Aorta (tissue), 5 donors: Measurements from ENCODE around the gene NEO1. TPM values are rescaled to one million over a fixed set of nuclear protein-coding genes. Genes with fewer than 3 reads are reported as not detected.

Experiments used
- ATAC-seq: fragments of 200-7000 bp; cut with Tn5 transposase; one replicate; pipeline ENCODE4 v1.9.1; 2022; ENCODE audit warnings: moderate library complexity; ENCODE audit not compliant: low FRiP score
- DNase-seq, 2 donors: peaks; one replicate each; pipeline ENCODE4 v3.0.0-alpha.2; 2020
- H3K27ac ChIP-seq, 2 donors: one replicate each; pipeline ENCODE4 v1.5.1; 2013; ENCODE audit warnings: low read length in 2 of 2, mild to moderate bottlenecking in 2 of 2, moderate library complexity in 2 of 2, control low read depth in 1 of 2, inconsistent platforms in 1 of 2, low read depth in 1 of 2
- H3K27me3 ChIP-seq, 2 donors: one replicate each; pipeline ENCODE4 v1.6.1; 2013; ENCODE audit warnings: control low read depth in 1 of 2, low read length in 1 of 2, mild to moderate bottlenecking in 1 of 2, moderate library complexity in 1 of 2; ENCODE audit not compliant: insufficient read depth in 2 of 2, control insufficient read depth in 1 of 2
- H3K36me3 ChIP-seq, 2 donors: one replicate each; pipeline ENCODE4 v1.6.1; 2013; ENCODE audit warnings: control low read depth in 1 of 2, low read length in 1 of 2, mild to moderate bottlenecking in 1 of 2; ENCODE audit not compliant: insufficient read depth in 2 of 2, control insufficient read depth in 1 of 2
- H3K4me1 ChIP-seq, 2 donors: one replicate each; pipeline ENCODE4 v1.6.1; 2013; ENCODE audit warnings: low read length in 2 of 2, control low read depth in 1 of 2, mild to moderate bottlenecking in 1 of 2, moderate library complexity in 1 of 2; ENCODE audit not compliant: insufficient read depth in 2 of 2, control insufficient read depth in 1 of 2
- H3K4me3 ChIP-seq, 2 donors: one replicate each; pipeline ENCODE4 v1.5.1; 2013; ENCODE audit warnings: low read length in 2 of 2, control low read depth in 1 of 2, mild to moderate bottlenecking in 1 of 2
- H3K9me3 ChIP-seq: one replicate; pipeline ENCODE4 v1.6.1; 2013; ENCODE audit warnings: mild to moderate bottlenecking, low read length; ENCODE audit not compliant: control insufficient read depth
- WGBS, 2 donors: extraction: QIAGEN DNeasy Blood & Tissue Kit; methylation state at CpG; one replicate each; pipeline ENCODE4 v1.1.7; 2013; 5-methylcytosine and 5-hydroxymethylcytosine counted together
- intact Hi-C, 2 donors: fragments of 100-400 bp; cut with DNase I; formaldehyde crosslinking; loops; one replicate each; pipeline versions ENCODE4 v1.14.2 to v1.15.0; 2022
- polyA plus RNA-seq, 2 donors: library from polyadenylated mRNA; stranded (reverse); fragments of 200-250 nt; gene quantifications; one replicate each; pipeline ENCODE4 v1.2.3, GENCODE V29; 2013
- total RNA-seq, 2 donors: library from RNA; stranded (reverse); fragmentation: NEBNext Ultra II Directional; extraction: Animal tissue kit (Norgen Biotek cat#: 25700); gene quantifications; one replicate each; pipeline ENCODE4 v1.2.1, GENCODE V29; 2021
- donor health status: healthy with polysubstance abuse.
- donor health status: Bipolar disorder and iron deficiency.
- donor health status: DM: no; HTN: no; CAD: no.
- donor health status: DM: no; HTN: no; CAD: no.
- donor health status: DM: yes; HTN: yes; CAD: no.

NEO1 gene
- total and polyA plus RNA-seq, 4 donors: 11.3 to 46.7 (median 24.7) TPM

DNA sequence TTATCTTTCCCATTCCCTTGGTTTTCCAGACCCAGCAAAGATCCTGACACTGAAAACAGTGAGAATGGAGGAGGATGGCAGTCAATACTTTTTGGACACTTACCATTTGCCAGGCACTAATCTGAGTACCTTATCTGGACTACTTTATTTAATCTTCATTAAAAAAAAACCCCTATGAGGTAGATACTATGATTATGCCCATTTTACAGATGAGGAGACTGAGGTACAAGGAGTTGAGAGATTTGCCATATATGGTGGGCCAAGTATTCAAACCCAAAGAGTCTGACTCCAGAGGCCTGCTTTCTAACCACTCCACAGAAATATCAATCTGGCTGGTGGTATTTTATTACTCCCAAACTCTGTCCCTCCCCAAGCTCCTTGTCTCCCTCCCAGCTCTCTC is 296.9 kb downstream of the NEO1 start:
- Histone ChIP-seq H3K36me3 (no peaks in the 10 kb centered on the region), H3K27me3 (no peaks in the 10 kb centered on the region), H3K27ac (no peak overlapping the region), H3K9me3 (no peaks in the 10 kb centered on the region), H3K4me3 (no peak overlapping the region), H3K4me1 (no peaks in the 10 kb centered on the region)
- ATAC-seq: no peak
- intact Hi-C loops: no loop called here
- no peak for DNase-seq

DNA sequence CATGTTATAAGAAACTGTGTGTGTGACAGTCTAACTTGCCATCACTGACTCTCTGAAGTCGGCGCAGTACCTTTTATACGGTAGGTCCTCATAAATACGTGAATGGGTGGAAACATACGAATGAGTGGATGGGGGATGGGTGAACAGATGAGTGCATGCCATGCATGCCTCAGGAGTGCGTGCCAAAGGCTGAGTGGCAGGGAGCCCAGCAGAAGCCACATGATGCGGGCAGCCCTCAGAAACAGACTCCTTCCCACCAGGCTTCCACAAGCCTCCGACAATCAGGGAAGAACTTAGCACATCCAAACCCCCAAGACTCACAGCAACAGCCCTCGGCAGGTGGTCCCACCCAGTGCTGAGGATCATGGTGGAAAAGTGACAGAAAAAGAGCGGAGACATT is 299.8 kb downstream of the NEO1 start:
- DNase-seq (no peak), ATAC-seq (no peak)
- H3K4me3 ChIP-seq: no peak overlapping the region
- no peaks in the 10 kb centered on the region for H3K9me3 ChIP-seq
- intact Hi-C loops: no loop called here
- 46 to 51% methylated on average over 10 of the region's 10 CpGs for WGBS, 2 donors
- no peak overlapping the region for H3K27ac ChIP-seq
- H3K36me3 ChIP-seq: no peaks in the 10 kb centered on the region
- H3K27me3 ChIP-seq: no peaks in the 10 kb centered on the region
- H3K4me1 ChIP-seq: no peaks in the 10 kb centered on the region

DNA sequence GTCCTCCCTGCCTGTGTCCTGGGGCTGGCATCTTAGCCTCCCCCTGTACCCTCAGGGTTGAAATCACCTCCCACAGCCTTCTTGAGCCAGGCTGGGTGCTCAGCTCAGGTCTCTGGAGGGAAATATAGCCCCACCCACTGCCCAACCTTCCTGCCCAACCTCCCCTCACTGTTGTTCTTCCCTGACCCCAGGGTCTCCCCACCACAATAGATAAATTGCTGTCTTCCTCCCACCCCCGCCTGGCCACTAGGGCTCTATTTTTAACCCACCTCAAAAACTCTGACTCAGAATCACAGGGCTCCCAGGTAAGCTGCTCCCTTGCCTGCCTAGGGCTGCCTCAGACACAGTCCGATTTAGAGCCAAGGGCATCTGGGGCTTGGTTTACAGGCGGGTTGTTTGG is 301.5 kb downstream of the NEO1 start:
- DNase-seq: no peak
- Histone ChIP-seq H3K36me3 (no peaks in the 10 kb centered on the region), H3K4me1 (no peaks in the 10 kb centered on the region), H3K9me3 (no peaks in the 10 kb centered on the region), H3K27ac (no peak overlapping the region), H3K4me3 (no peak overlapping the region), H3K27me3 (no peaks in the 10 kb centered on the region)
- WGBS, 2 donors: 52 to 53% methylated on average over 3 of the region's 3 CpGs
- ATAC-seq: no peak
- intact Hi-C loops: no loop called here

DNA sequence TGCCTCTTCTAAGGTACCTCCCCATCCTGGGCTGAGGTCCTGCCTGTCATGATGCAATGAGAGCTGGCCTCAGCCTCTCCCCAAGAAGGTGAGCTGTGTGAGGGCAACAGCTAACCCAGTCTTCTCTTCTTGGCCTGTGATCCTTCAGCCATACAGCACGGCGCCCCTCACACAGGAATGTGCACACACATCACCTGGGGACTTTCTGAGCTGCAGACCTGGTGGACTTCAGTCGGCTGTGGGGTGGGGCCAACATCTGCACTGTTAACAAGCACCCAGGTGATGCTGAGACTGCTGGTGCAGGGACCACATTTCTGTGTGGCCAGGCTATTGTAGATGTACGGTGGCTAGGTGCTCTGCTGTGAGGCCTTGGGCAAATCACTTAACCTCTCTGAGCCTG is 302.0 kb downstream of the NEO1 start:
- H3K27ac ChIP-seq: no peak overlapping the region
- DNase-seq (no peak), ATAC-seq (no peak)
- H3K9me3 ChIP-seq: no peaks in the 10 kb centered on the region
- H3K27me3 ChIP-seq: no peaks in the 10 kb centered on the region
- H3K4me3 ChIP-seq: no peak overlapping the region
- H3K4me1 ChIP-seq: no peaks in the 10 kb centered on the region
- 86 to 88% methylated on average over 4 of the region's 4 CpGs for WGBS, 2 donors
- no peaks in the 10 kb centered on the region for H3K36me3 ChIP-seq
- intact Hi-C loops: no loop called here
